T-helper 2 cell treated with Interferon-gamma antibody and Interleukin-4, amounts not matched to agents 5 μg/mL and 100 μg/mL, for 36 hours (primary cell): ENCODE results near the gene ZNF217.
"Not testable (repeated sequence)": the region's sequence is repeated elsewhere in the genome, so short reads cannot be mapped to it uniquely, and the experiment has no call there.

Source experiments
- DNase-seq: peaks from one replicate; pipeline ENCODE4 v3.0.0; 2021; ENCODE audit warnings: low spot score
- H3K27ac Mint-ChIP-seq: one replicate; pipeline ENCODE4 v1.8.0; 2021; ENCODE audit warnings: mild to moderate bottlenecking, mixed read lengths
- H3K27me3 Mint-ChIP-seq: one replicate; pipeline ENCODE4 v1.8.0; 2021; ENCODE audit warnings: low read depth, mixed read lengths
- H3K36me3 Mint-ChIP-seq: one replicate; pipeline ENCODE4 v1.8.0; 2021; ENCODE audit warnings: low read depth, mixed read lengths
- H3K4me1 Mint-ChIP-seq: one replicate; pipeline ENCODE4 v1.8.0; 2021; ENCODE audit warnings: low read depth, mixed read lengths
- H3K4me3 Mint-ChIP-seq: one replicate; pipeline ENCODE4 v1.8.0; 2022; ENCODE audit warnings: mild to moderate bottlenecking, moderate library complexity, mixed read lengths
- H3K9me3 Mint-ChIP-seq: one replicate; pipeline ENCODE4 v1.8.0; 2021; ENCODE audit warnings: mixed read lengths

ZNF217 gene

DNA sequence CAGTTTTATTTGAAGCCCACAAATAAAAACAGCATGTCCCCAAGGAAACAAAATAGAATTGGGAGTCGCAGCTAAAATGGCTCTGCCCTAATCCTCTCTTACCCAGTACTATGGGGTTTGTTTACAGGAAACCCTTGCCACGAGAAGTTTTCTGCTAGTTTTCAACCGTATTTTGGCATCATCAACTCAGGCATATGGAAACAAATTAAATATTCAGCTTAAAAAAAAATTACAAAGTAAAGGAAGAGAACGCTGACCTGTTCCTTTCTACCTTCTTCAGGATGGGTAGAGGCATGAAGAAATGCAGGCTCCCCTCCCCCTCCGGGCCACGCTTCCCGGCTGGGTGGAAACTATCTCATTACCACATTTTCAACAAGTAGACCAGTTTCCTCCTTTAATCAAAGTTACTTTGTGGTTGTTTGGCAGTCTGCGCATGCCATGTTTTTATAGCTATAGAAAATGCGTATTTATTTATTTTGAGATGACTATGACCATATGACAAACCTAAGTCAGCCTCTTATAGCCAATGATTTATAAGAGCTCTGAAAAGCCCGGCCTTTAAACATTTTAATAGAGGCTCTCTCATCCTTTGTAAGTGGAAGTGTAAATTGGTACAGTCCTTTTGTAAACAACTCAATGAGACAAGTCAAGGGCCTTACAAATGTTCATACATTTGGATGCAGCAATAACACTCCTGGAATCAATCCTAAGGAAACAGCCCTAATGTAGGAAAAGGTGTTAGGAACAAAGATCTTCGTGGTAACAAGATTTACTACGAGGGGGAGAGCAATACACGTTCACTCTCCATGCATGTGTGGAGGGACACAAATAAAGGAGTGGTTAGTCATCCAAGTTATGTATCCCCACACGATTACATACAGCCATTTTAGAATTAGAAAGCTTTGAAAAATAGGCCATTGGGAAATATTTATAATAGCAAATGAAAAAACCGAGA is 16.1 kb upstream of the ZNF217 start:
- no peaks in the 10 kb centered on the region for H3K27me3 Mint-ChIP-seq
- H3K36me3 Mint-ChIP-seq: peaks cover 12% of the 10 kb centered on the region
- DNase-seq: peak; percentile 67
- H3K4me1 Mint-ChIP-seq: peaks cover 30% of the 10 kb centered on the region
- H3K9me3 Mint-ChIP-seq: no peaks in the 10 kb centered on the region
- H3K4me3 Mint-ChIP-seq: peak overlapping the region; percentile 90
- peak overlapping the region; percentile 98 for H3K27ac Mint-ChIP-seq

DNA sequence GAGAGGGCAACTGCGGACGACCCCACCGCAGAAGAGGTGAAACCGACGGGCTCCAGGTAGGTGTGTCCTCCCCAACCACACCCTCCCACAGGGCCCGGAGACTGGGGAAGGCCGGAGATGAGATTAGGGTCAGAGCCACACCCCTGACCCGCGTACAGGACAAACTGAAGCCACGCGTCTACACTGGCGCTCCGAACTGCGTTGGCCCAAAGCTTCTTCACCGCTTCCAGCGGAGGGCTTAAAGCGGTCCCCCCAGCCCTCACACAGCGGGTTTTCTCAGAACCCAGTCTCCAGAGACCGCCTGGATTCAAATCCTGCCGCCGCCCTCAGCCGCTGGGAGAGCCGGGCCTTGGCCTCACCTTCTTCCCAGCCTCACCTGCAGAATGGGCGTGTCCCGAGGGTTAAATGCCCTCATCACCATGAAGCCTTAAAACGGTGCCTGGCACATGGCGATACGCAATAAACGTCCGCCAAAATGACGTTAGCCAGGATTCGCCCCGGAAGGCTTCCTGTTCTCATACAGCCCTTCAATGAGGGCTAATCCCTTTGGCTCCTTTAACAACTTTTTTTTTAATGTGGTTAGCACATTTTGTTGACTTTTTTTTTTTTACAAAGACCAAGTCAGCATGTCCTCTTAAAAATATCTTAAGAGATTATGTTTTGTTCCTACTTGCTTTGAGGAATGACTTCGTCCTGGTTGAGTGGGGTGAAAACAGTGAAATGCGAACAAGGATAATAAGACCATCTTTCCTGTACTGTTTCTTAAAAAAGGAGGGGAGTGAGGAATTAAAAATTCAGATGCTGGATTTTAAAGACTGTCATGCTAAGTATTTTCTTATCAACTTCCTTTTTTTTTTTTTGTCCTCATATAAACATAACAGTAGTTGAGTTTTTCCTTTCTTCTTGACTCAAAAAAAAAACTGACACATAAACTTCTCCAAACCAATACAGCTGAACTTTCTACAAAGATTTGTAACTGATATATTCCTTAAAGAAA is 15.1 kb upstream of the ZNF217 start:
- peak overlapping the region; percentile 98 for H3K27ac Mint-ChIP-seq
- DNase-seq: no peak
- H3K4me1 Mint-ChIP-seq: peaks cover 31% of the 10 kb centered on the region
- no peaks in the 10 kb centered on the region for H3K9me3 Mint-ChIP-seq
- peaks cover 16% of the 10 kb centered on the region for H3K36me3 Mint-ChIP-seq
- no peaks in the 10 kb centered on the region for H3K27me3 Mint-ChIP-seq
- H3K4me3 Mint-ChIP-seq: peak overlapping the region; percentile 90

DNA sequence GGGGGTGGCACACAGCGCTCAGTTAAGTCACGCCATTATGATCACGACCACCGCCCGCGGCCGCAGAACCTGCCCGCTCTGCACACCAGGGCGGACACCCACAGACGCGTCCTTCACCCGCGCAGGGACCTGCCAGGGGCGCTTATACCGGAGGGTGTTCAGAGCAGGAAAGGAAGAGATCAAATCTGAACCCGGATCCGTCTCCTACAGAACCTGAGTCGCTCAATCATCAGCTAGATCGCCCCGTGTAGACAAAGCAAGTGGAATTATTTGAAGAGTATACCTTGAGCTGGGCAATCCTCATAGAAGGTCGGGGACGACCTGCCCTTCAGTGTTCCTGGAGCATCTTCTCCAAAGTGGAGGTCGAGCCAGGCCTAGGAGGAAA is 14.4 kb upstream of the ZNF217 start:
- Mint-ChIP-seq H3K27me3 (no peaks in the 10 kb centered on the region), H3K27ac (peak overlapping the region; percentile 98), H3K4me3 (peak overlapping the region; percentile 90), H3K9me3 (no peaks in the 10 kb centered on the region), H3K36me3 (peaks cover 18% of the 10 kb centered on the region), H3K4me1 (peaks cover 30% of the 10 kb centered on the region)
- no peak for DNase-seq

DNA sequence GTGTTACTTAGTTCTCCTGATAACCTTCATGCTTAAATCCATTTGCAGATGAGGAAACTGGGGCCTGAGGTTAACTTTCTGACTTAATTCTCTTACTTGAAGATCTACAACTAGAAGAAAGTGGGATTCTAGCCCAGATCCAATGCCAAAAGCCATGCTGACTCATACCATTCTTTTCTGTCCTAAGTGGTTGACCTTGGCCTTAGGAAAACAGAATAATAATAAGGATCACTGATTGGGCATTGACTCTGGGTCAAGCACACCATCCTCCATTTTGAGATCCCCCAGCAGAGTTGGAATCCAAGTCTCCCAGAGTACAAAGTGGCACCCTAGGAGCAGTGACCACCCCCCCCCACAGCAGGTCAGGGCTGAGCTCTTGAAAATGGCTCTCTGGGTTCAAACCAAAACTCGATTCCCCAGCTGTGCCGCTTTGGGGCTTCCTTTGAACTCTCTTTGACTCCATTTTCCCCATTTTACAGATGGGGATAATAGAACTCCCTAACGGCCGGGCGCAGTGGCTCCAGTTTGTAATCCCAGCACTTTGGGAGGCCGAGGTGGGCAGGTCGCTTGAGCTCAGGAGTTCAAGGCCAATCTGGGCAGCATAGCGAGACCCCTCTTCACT is 12.8 kb upstream of the ZNF217 start:
- no peaks in the 10 kb centered on the region for H3K27me3 Mint-ChIP-seq
- no peak overlapping the region for H3K27ac Mint-ChIP-seq
- peaks cover 33% of the 10 kb centered on the region for H3K4me1 Mint-ChIP-seq
- no peak for DNase-seq
- no peaks in the 10 kb centered on the region for H3K9me3 Mint-ChIP-seq
- no peak overlapping the region for H3K4me3 Mint-ChIP-seq
- peaks cover 24% of the 10 kb centered on the region for H3K36me3 Mint-ChIP-seq

DNA sequence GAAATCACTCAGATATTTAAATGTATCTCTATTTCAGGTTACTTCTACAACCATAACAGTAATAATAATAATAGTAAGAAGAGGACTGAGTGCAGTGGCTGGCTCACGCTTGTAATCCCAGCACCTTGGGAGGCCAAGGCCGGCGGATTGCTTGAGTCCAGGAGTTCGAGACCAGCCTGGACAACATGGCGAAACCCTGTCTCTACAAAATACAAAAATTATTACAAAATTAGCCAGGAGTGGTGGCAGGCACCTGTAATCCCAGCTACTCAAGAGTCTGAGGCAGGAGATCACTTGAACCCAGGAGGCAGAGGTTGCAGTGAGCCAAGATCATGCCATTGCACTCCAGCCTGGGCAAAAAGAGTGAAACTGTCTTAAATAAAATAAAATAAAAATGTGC is 11.8 kb upstream of the ZNF217 start:
- H3K4me3 Mint-ChIP-seq: not testable (repeated sequence)

DNA sequence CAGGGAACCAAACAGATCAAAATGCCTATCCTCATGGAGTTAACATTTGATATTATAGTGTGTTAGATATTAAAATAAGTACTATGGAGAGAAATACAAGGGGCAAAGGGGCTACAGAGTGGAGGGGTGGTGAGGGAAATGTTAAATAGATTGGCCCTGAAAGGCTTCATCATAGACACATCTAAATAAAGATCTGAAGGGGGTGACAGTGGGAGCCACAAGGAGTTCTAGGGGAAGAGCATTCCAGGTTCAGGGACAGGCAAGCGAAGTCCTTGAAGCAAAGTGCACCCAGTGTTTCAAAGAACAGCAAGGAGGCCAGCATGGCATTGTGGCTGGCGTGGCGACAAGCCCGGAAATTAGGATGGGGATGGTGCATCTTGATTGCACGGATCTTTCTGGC is 11.2 kb upstream of the ZNF217 start:
- DNase-seq, H3K9me3 Mint-ChIP-seq, H3K27ac Mint-ChIP-seq, H3K27me3 Mint-ChIP-seq, H3K4me3 Mint-ChIP-seq: not testable (repeated sequence)
- peaks cover 31% of the 10 kb centered on the region for H3K36me3 Mint-ChIP-seq
- peaks cover 31% of the 10 kb centered on the region for H3K4me1 Mint-ChIP-seq

More for the DNA sequence above, 11.8 kb upstream of the ZNF217 start:
- peaks cover 29% of the 10 kb centered on the region for H3K36me3 Mint-ChIP-seq
- H3K4me1 Mint-ChIP-seq: peaks cover 34% of the 10 kb centered on the region
- H3K27me3 Mint-ChIP-seq, H3K27ac Mint-ChIP-seq, H3K9me3 Mint-ChIP-seq, DNase-seq: not testable (repeated sequence)

DNA sequence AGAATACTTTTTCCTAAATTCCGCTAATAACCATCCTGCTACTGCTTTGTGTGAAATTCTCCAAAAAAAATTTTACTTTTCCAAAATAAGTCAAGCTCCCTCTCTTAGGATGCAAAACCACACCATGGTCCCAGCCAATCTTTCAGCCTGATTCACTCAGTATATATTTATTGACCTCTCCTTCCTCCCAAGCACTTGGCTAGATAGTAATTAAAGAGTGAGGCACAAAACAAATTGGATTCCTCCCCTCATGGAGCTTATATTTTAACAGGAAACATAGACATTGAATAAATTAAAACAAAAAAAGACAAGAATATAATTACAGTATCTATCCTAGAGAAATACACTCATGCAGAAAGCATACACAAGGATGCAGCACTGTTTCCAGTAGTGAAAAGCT is 9.0 kb upstream of the ZNF217 start:
- Mint-ChIP-seq H3K27ac (no peak overlapping the region), H3K9me3 (no peaks in the 10 kb centered on the region), H3K4me3 (no peak overlapping the region), H3K4me1 (peaks cover 36% of the 10 kb centered on the region), H3K27me3 (no peaks in the 10 kb centered on the region), H3K36me3 (peaks cover 25% of the 10 kb centered on the region)
- DNase-seq: no peak

DNA sequence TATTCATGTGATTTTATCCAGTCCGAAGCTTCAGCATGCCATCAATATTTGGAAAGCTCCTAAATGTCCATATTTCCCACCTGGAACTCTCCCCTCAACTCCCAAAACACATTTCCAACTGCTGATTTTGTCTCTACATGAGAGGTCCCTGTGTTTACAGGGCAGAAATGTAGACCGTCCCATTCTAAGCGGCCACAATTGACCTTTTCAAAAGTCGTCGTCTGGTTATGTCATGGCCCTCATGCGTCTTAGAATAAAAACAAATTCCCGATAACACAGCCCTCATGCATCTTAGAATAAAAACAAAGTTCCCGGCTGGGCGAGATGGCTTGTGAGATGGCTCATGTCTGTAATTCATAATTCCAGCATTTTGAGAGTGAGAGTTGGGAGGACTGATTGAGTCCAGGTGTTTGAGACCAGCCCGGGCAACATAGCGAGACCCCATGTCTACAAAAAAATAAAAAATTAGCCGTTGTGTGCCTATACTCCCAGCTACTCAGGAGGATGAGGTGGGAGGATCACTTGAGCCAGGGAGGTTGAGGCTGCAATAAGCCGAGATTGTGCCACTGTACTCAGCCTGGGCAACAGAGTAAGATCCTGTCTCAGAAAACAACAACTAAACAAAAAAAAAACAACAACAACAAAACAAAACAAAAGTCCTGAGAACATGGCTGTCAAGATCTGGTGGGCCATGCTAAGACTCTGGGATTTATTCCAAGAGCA is 6.4 kb upstream of the ZNF217 start:
- H3K36me3 Mint-ChIP-seq: peaks cover 26% of the 10 kb centered on the region
- no peaks in the 10 kb centered on the region for H3K27me3 Mint-ChIP-seq
- peaks cover 54% of the 10 kb centered on the region for H3K4me1 Mint-ChIP-seq
- no peak overlapping the region for H3K4me3 Mint-ChIP-seq
- no peak overlapping the region for H3K27ac Mint-ChIP-seq
- DNase-seq: no peak
- H3K9me3 Mint-ChIP-seq: no peaks in the 10 kb centered on the region

DNA sequence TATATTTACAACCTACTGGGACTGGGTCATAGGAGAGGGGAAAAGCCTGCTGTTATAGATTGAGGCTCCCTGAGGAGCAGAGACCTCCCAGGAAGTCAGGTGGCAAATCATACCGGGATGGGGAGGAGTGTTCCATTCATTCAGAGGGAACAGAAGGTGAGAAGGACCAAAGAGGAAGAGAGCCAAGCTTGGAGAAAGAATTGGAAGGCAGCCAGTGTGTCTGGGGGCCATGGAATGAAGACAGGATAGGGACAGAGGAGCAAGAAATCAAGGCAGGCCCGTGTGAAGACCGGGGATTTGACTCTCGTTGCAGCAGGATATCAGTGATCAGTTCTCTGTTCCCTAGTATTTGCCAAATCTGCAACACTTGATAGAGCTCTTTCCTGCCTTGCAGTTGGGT is 5.7 kb upstream of the ZNF217 start:
- Mint-ChIP-seq H3K27ac (peak overlapping the region; percentile 68), H3K36me3 (peaks cover 27% of the 10 kb centered on the region), H3K4me1 (peaks cover 52% of the 10 kb centered on the region), H3K27me3 (no peaks in the 10 kb centered on the region), H3K9me3 (no peaks in the 10 kb centered on the region), H3K4me3 (no peak overlapping the region)
- no peak for DNase-seq

DNA sequence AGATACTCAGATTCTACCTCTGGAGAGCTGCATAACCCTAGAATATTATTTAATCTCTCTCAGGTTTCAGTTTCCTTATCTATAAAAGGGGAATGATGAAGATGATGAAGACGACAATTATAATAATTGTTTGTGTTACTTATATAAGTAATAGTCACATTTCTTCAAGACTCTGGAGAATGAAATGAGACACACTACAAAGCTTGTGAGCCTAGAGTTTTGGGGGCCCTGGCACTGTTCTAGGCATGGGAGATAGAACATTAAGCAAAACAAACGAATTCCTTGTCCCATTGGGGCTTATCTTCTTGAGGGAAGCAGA is 5.4 kb upstream of the ZNF217 start:
- peak overlapping the region; percentile 32 for H3K4me3 Mint-ChIP-seq
- no peaks in the 10 kb centered on the region for H3K27me3 Mint-ChIP-seq
- DNase-seq: no peak
- peaks cover 26% of the 10 kb centered on the region for H3K36me3 Mint-ChIP-seq
- peaks cover 52% of the 10 kb centered on the region for H3K4me1 Mint-ChIP-seq
- H3K27ac Mint-ChIP-seq: peak overlapping the region; percentile 68
- H3K9me3 Mint-ChIP-seq: no peaks in the 10 kb centered on the region

DNA sequence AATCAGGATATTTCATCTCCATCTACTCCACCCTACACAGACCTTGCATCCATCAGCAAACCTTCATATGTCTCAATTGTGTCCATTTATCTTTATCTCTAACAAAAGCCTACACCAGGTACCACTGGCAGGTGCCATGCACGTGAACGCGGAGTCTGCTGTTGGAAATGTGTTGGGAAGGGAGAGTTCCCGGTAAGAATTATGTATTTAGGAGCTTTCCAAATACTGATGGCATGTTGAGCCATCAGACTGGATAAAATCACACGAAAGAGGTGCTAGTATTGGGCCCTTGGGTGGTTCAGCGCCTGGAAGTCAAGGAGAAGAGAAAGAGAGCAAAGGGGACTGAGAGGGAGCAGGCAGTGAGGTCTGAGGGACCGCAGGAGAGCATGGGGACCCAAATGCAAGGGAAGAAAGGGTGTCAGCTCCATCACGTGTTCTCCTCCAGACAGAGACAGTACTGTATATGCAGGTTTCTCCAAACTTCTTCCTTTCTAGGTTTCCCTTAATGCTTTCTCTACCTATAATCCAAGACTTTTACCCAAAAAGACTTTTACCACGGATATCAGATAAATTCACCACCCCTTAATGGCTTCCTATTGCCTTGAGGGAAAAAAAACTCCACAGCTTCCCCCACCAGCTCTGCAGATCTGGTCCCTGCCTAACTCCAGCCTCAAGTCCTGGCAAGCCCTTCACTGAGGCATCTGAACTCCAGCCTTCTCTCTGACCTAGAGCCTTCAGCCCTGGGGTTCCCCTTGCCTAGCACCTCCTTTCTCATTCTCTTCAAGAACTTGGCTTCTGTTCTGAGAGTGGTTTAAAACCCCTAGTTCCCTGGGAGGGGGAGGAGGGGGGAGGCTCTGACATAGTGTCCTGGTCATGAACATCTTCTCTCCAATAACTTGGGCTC is 4.8 kb upstream of the ZNF217 start:
- peaks cover 48% of the 10 kb centered on the region for H3K4me1 Mint-ChIP-seq
- no peaks in the 10 kb centered on the region for H3K9me3 Mint-ChIP-seq

DNA sequence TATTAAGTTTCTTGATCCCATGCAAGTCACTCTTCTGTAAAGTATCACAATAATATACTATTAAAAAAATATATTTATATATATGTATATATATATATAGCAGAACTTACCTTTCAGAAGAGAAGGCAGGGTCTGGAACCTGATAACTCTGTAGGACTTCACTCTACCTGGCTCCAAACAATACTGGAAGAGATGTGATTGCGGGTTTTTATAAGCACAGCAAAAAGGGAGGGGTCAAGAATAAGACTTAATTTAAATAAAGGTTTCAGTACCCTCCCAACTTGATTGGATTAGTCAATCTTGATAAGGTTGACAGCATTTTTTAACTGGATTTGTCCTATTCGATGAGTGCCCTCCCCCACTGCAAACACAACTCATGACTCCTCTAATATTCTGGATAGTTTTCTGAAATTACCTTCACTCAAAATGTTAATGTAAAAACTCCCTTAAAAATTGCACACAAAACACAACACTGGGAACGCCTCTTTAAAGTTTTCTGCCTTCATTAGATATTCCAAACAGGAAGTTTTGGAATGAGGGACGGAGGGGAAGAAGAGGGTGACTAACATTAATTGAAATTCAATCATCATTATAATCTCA is 4.0 kb upstream of the ZNF217 start:
- H3K4me3 Mint-ChIP-seq: peak overlapping the region; percentile 84
- no peaks in the 10 kb centered on the region for H3K27me3 Mint-ChIP-seq
- H3K4me1 Mint-ChIP-seq: peaks cover 48% of the 10 kb centered on the region
- no peak for DNase-seq
- peak overlapping the region; percentile 3 for H3K27ac Mint-ChIP-seq
- H3K36me3 Mint-ChIP-seq: peaks cover 19% of the 10 kb centered on the region
- no peaks in the 10 kb centered on the region for H3K9me3 Mint-ChIP-seq

More for the DNA sequence above, 4.8 kb upstream of the ZNF217 start:
- DNase-seq: peak; percentile 31
- Mint-ChIP-seq H3K27ac (peak overlapping the region; percentile 68), H3K4me3 (peak overlapping the region; percentile 32), H3K27me3 (no peaks in the 10 kb centered on the region), H3K36me3 (peaks cover 21% of the 10 kb centered on the region)
